Middle frontal gyrus (tissue), 1 donor: ENCODE results near the gene MME.
"Not testable (repeated sequence)": the region's sequence is repeated elsewhere in the genome, so short reads cannot be mapped to it uniquely, and the experiment has no call there.

Experiments
- DNase-seq: peaks from one replicate; pipeline ENCODE4 v3.0.0-alpha.2; 2015; ENCODE audit warnings: low spot score; ENCODE audit errors: extremely low spot score

MME gene

GRCh38 chr3:155083313-155083905, 3.3 kb downstream of the MME start:
- no peak for DNase-seq

GRCh38 chr3:155084567-155084966, 4.4 kb downstream of the MME start:
- no peak for DNase-seq

- DNase-seq, result no peak
These were observed 5.9 kb downstream of the MME start for GRCh38 chr3:155086051-155086450.

GRCh38 chr3:155088706-155089345, 8.7 kb downstream of the MME start:
- DNase-seq, result no peak

- DNase-seq, result no peak
These were observed 9.4 kb downstream of the MME start for GRCh38 chr3:155089495-155089894.

- no peak for DNase-seq
These were observed 13.1 kb downstream of the MME start for GRCh38 chr3:155093261-155093660.

DNA sequence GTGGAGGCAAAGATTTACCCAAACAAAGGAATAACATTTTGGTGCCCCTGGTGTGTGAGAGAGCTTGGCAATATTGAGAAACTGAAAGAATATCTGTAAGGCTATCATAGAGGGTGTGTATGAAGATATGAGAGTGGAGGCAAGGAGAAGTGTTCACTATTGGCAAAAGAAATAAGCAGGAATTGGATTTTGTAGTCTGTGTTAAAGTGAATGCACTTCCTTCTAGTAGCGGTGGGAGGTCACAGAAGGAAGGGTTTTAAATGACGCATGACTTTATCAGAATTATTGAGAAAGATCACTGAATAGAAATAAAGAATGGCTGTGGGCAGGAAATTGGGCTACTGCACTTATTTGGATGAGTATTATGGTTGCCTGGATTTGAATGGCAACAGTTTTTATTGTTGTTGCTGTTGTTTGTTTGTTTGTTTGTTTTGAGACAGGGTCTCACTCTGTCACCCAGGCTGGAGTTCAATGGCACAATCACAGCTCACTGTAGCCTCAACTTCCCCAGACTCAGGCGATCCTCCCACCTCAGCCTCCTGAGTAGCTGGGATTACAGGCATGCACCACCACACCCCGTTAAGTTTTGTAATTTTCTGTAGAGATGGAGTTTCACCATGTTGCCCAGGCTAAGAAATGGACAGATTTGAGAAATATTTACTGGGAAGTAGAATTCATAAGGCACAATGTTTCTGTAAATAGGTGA, 16.3 kb downstream of the MME start:
- no peak for DNase-seq

- DNase-seq, result no peak
These were observed 16.9 kb downstream of the MME start for GRCh38 chr3:155097009-155097349.

DNA sequence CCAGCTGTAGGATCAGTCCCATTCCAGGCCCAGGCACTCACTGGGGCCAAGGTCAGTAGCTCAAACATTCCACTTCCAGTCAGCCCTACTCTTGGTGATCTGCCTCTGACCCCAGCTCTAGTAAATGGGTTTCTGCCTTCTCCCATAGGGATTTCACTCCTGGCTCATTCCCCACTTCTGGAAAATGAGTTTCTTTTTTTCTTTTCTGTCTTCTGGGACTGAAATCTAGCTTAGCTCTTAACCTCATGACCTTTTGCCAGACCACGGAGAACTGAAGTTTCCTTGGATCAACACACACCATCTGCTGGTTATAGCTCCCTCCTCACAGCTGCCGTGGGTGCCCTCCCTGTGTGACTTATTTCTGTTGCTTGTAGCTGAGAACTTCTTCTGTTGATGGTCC, 21.3 kb downstream of the MME start:
- DNase-seq, result no peak

DNA sequence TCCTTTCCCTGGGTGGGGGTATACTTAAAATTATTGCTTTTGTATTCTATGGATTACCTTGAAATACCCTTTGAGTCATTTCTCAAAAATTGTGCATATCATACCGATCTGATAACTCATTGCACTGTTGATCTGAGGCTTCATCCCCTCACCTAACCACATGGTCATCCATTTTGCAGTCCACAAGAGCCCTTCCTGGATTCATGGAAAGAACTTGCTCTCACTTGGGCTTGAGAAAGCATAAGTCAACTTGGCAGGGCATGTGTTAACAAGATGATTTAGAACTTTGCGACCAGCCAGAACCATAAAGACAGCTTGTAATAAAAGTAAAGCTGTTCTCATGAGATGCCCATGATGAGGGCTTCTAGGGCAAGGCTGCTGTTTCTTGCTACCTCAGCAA, 22.2 kb downstream of the MME start:
- no peak for DNase-seq

- DNase-seq, result no peak
These were observed 23.6 kb downstream of the MME start for GRCh38 chr3:155103686-155104085.

- DNase-seq, result no peak
These were observed 26.0 kb downstream of the MME start for GRCh38 chr3:155106119-155106518.

- no peak for DNase-seq
These were observed 29.9 kb downstream of the MME start for GRCh38 chr3:155110022-155110421.

- DNase-seq, result no peak
These were observed 31.1 kb downstream of the MME start for GRCh38 chr3:155110996-155111901.

- no peak for DNase-seq
These were observed 31.9 kb downstream of the MME start for GRCh38 chr3:155111971-155112370.

- DNase-seq, result no peak
These were observed 32.7 kb downstream of the MME start for GRCh38 chr3:155112661-155113389.

- DNase-seq, result not testable (repeated sequence)
These were observed 44.6 kb downstream of the MME start for GRCh38 chr3:155124745-155125144.

DNA sequence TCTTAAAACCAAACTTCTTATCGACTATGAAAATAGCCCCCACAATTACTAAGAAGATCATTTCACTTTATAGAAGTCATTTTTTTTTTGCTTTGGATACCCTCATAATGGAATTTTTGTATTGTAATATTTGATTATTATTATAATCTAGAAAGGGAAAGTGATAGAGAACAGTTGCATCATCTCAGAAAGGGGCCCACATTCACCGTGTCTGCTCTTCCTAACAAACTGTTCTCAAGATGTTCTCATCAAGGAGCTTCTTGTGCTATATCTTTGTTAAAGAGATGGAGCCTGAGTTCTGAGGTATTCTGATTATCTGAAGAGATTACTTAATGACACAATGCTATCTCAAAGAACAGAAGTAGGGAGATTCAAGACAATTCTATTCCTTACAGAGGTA, 49.3 kb downstream of the MME start:
- DNase-seq, result no peak

- no peak for DNase-seq
These were observed 49.9 kb downstream of the MME start for GRCh38 chr3:155130001-155130400.

GRCh38 chr3:155131104-155131503, 51.0 kb downstream of the MME start:
- no peak for DNase-seq

GRCh38 chr3:155134311-155134710, 54.2 kb downstream of the MME start:
- DNase-seq, result not testable (repeated sequence)
